ENCODE results near the gene SLC10A3.

SLC10A3 gene

DNA sequence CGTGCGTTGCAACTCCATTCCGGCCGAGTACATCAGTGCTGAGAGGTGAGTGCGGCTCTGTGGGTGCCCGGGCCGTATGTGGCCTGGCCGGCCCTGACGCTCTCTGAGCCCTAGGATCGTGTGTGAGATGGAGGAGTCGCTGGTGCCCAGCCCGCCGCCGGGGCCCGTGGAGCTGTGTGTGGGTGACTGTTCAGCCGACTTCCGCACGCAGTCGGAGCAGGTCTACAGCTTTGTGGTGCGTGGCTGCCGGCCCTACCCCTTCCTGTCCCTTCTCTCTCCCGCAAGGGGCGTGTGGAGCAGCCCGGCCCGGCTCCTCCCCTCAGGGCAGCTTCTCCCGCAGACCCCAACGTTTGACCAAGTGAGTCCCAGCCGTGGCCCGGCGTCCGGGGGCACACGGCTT, 24.4 kb downstream of the SLC10A3 start:
- no peak for DNase-seq (ENCODE audit: low read depth in 2 of 3, low spot score in 2 of 3)

DNA sequence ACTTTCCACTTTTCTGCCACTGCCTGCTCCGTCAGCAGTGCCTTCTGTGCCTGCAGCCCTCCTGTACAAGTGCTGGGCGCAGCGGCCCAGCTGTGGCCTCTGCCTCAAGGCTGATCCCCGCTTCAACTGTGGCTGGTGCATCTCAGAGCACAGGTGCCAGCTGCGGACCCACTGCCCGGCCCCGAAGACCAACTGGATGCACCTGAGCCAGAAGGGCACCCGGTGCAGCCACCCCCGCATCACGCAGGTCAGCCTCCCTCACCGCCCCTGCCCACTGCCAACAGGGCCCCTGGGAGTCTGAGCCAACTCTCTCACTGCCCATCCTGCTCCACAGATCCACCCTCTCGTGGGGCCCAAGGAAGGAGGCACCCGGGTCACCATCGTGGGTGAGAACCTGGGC, 24.8 kb downstream of the SLC10A3 start:
- DNase-seq (ENCODE audit: low read depth in 2 of 3, low spot score in 2 of 3), result no peak

DNA sequence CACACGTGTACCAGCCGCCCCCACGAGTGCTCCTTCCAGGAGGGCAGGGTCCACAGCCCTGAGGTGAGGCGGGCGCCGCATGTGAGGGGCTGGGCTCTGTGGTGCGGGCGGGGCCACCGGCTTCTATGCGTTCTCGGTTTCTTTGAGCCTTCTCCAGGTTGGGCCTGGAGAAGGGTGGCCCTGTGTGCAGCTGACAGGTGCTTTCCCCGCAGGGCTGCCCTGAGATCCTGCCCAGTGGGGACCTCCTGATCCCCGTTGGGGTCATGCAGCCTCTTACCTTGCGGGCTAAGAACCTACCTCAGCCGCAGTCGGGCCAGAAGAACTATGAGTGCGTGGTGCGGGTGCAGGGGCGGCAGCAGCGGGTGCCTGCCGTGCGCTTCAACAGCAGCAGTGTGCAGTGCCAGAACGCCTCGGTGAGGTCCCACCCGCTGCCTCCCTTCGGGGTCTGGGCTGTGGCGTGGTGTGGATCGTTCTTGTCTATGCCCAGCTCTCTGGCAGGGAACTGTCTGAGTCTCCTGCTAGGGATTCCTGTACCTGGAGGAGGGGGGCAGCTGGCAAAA, 25.5 kb downstream of the SLC10A3 start:
- DNase-seq (ENCODE audit: low read depth in 2 of 3, low spot score in 2 of 3), result no peak

DNA sequence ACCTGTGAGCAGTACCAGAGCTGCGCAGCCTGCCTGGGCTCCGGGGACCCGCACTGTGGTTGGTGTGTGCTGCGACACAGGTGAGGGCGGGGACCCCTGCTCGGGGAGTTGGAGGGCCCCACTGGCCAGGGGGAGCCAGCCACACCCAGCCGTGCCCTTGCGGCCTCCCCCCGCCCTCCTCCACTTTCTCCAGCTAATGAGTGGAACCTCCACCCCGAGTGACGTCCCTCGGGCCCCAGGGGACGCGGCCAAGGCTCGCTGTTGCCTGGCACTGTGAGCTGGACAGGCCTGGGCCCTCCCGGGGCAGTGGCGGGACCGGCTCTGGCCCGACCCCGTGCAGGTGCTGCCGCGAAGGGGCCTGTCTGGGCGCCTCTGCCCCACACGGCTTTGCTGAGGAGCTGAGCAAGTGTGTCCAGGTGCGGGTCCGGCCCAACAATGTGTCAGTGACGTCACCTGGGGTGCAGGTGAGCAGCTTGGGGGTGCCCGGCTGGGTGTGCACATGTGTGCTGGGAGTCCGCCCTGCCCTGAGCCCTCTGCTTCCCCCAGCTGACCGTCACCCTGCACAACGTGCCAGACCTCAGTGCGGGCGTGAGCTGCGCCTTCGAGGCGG, 26.7 kb downstream of the SLC10A3 start:
- no peak for DNase-seq (ENCODE audit: low read depth in 2 of 3, low spot score in 2 of 3)

DNA sequence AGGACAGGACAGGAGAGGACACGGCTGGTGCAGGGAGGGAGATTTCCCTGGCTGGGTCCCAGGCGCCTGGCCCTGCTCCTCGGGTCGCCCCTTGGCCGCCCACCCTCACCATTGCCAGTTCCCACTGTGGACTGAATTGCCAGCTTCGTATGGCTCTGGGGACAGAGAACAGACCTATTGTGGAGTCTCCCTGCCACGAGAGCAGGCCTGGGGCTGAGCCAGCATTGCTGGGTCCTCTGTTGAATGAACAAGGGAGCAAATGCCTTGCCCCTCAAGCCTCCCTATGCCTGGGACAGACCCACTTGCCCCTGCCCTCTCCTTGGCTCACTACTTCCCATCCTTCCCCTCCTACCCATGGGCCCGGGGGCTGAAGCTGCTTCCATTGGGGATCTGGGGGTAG, 28.0 kb downstream of the SLC10A3 start:
- no peak for DNase-seq (ENCODE audit: low read depth in 2 of 3, low spot score in 2 of 3)

DNA sequence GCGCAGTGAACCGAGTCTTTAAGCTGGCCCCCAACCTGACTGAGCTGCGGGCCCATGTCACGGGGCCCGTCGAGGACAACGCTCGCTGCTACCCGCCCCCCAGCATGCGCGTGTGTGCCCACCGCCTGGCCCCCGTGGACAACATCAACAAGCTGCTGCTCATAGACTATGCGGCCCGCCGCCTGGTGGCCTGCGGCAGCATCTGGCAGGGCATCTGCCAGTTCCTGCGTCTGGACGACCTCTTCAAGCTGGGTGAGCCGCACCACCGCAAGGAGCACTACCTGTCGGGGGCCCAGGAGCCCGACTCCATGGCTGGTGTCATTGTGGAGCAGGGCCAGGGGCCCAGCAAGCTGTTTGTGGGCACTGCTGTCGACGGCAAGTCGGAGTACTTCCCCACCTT, 30.1 kb downstream of the SLC10A3 start:
- no peak for DNase-seq (ENCODE audit: low read depth in 2 of 3, low spot score in 2 of 3)

DNA sequence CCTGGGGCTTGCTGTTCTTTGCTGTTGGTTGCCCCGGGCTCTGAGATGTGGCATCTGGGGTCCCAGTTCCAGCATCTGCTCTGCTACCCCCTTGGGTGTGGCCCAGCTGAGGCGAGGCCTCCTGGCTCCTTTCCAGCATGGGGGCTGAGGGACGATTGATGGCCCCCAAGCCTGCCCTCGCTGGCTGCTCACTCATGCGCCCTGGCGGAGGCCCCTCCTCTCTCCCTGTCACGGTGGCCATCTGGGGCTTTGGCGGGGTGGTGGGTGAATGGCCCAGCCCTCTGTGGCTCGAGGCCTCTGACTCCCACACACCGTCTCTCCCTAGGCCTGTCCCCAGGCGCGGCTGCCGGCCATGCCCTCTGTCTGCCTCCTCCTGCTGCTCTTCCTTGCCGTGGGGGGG, 30.6 kb downstream of the SLC10A3 start:
- DNase-seq (ENCODE audit: low read depth in 2 of 3, low spot score in 2 of 3), result no peak

DNA sequence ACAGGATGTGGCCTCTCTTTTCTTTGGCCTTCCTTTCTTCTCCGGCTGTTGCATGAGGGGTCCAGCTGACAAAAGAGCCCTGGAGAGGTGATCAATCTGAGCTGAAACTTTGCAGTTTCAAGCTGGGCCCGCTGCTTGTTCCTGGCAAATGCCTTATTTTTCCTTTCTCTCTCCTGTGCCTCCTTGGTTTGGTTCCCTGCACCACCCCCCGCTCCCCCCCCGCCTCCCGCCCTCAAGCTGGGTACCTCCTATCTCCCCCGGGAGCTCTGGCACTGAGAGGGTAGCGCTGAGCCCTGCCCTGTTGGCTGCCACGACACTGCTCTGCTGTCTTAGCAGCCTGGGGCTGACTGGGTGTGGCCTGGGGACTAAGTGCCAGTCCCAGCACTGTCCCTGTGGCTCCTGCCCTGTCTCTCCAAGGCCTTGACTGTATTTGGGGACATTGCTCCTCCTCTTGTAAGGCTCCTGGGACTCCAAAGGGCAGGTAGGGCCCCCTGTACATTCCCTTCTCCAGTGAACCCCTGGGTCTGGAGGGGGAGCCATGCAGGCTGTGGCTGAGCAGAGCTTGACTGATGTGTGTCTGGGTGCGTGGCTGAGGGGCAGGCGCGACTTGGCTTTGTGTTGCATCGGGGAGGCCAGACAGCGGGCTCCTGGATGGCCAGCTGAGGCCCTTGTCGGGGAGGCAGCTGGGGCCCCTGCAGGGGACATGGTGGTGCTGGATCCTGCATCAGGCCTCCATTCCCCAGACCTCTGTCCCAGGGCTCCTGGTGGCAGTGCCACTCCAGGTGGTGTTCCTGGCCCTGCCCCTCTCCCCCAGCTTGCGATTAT, 31.3 kb downstream of the SLC10A3 start:
- DNase-seq (ENCODE audit: low read depth in 2 of 3, low spot score in 2 of 3), result no peak

DNA sequence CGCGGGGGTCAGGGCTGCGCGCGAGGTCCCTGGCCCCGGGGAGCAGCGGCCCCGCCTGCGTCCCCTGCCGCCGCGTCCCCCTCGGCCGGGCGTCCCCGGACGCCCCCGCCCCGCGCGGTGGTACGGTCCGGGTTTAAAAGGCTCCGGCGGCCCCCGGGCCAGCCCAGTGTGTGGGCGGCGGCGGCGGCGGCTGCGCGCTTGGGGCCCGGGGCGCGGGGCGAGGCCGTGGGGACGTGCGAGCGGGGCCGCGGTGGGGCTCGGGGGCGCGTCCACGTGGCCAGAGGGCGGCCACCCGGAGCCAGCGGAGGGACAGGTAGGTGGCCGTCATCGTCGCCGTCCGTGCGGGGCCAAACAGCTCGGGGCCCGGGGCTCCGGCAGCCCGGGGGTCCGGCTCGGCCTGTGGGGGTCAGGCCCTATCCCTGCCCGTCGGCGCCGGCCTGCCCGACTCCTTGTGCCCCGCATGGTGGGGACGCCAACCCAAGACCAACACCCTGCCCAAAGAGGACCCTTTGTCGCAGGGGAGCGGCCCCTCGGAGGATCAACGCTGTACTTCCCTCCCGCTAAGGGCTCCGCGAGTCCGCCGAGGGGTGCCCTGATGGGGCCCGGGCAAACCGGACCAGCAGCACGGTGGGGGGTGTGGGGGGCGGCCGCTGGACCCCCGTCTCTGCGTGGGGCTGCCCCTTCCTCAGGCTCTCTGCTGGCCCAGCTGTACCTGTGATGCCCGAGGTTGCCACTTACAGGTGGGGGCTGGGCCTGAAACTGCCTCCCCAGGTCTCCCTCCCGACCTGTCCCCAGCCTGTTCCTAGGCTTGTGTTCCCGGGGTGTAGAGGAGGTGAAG, 32.1 kb downstream of the SLC10A3 start, which contains the start of gene PLXNA3:
Gene PLXNA3, plus strand, starts transcription at position 166 of the 838 bp plus-strand sequence. CDS start 1,903 bp downstream, outside the sequence.
- DNase-seq (ENCODE audit: low read depth in 2 of 3, low spot score in 2 of 3), result peak in 1 of 3 experiments; percentile 40

DNA sequence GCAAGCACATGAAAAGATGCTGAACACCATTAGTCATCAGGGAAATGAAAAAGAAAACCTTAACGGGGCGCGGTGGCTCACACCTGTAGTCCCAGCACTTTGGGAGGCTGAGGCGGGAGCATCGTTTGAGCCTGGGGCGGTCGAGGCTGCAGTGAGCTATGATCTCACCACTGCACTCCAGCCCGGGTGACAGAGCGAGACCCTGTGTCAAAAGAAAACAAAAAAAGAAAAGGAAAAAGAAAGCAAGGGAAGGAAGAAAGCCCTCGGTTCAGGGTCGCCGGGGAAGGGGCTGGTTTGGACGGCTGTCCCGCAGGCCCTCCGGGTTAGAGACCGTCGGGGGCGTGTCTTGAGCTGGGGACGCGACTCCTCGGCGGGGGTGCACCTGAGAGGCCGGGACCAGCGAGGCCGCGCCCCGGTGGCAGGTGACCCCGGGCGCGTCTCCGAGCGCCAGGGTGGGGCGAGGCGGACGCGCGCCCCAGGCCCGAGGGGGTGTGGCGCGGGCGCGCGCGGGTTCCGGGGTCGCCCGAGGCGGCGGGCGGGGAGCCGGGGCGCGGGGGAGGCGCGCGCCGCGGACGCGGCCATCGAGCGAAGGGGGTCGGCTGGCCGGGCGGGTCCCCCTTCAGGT, 32.8 kb downstream of the SLC10A3 start:
- DNase-seq (ENCODE audit: low read depth in 2 of 3, low spot score in 2 of 3), result peak in 1 of 3 experiments; percentile 22

DNA sequence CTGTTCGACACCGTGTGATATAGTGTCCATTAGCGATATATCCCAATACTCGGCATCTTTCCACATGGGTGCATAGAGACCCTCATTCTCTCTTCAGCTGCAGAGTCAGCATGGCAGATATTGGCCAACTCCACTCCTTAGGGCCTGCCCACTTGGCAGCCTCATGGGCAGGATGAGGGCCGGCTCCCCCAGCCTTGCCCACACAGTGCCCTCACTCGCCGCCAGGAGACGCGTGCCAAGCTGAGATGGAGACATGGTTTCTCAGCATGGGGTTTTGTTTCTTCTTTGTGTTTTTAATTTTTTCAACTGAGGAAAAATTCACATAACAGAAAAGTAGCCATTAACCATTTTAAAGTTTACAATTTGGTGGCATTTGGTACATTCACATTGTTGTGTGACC, 37.6 kb downstream of the SLC10A3 start:
- no peak for DNase-seq (ENCODE audit: low read depth in 2 of 3, low spot score in 2 of 3)

DNA sequence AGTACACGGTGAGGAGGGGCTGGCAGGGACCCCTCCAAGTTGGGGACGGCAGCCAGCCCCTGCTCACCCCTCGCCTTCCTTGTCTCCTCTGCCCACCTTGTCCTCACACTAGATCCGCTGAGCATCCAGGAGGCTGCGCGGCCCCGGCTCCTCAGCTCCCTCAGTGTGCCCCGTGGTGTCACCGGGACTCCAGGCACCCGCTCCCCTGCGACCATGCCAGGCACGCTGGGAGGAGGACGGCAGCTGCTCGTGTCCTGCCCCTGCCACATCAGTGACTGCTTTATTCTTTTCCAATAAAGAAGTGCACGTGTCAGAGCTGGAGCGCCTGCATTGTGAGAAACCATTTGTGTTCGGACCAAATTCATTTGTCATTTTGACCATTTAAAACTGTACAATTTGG, 40.1 kb downstream of the SLC10A3 start:
- DNase-seq (ENCODE audit: low read depth in 2 of 3, low spot score in 2 of 3), result no peak

DNA sequence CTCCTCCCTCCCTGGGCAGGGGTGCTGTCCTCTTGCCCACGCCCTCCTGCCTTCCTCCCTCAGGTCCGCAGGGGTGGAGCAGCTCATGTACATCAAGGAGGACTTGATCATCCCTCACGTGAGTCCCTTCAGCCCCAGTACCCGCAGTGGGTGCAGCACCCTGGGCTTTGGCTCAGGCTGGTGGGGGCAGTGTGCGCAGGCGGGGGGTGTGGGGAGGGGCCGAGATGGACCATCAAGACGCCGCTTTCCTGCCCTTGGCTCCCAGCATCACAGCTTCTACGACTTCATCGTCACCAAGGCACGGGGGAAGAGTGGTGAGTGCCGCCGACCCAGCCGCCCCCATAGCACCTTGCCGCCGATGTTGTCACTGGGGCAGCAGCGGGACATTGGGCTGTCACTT, 40.8 kb downstream of the SLC10A3 start:
- DNase-seq (ENCODE audit: low read depth in 2 of 3, low spot score in 2 of 3), result no peak

DNA sequence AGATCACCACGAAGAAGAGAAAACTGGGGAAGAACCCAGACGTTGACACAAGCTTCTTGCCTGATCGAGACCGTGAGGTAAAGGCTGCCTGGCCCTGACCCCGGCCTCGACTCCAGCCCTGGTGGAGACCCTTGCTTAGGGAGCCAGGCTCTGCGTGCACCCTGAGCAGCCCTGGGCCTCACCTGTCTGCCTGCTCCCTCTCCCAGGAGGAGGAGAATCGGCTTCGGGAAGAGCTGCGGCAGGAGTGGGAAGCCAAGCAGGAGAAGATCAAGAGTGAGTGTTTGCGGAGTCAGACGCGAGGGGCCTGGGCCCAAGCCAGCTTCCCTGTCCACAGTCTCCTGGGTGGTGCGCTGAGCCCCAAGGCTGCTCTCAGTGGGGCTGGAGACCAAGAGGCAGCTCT, 41.9 kb downstream of the SLC10A3 start:
- no peak for DNase-seq (ENCODE audit: low read depth in 2 of 3, low spot score in 2 of 3)

DNA sequence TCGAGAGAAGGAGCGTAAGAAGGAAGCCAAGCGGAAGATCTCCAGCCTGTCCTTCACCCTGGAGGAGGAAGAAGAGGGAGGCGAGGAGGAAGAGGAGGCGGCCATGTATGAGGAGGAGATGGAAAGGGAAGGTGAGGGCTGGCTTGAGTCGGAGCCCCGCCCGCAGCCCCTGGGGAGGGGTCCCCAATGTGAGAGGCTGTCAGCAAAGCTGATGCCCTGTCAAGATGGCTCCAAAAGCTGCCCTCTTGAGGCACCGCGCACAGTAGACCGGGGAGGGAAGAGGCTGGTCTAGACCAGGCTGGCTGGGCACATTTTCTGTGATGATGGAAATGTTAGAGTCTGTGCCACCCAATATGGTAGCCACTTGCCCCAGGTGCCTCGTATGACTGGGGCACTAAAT, 44.0 kb downstream of the SLC10A3 start:
- DNase-seq (ENCODE audit: low read depth in 2 of 3, low spot score in 2 of 3), result no peak

DNA sequence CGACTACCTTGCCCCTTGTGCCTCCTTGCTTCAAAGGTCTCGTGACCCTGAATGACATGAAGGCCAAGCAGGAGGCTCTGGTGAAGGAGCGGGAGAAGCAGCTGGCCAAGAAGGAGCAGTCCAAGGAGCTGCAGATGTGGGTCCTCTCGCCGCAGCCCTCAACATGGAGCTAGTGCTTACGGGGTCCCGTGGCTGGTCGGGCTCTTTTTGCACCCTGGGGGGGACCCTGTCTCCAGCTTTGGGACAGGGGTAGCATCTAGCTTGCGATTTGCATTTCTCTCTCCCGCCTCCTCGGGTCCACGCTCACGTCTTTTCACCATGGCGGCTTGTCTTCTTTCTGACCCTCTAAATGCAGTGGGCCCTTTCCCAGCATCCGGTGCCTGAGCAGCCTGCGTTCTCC, 44.7 kb downstream of the SLC10A3 start:
- no peak for DNase-seq (ENCODE audit: low read depth in 2 of 3, low spot score in 2 of 3)

DNA sequence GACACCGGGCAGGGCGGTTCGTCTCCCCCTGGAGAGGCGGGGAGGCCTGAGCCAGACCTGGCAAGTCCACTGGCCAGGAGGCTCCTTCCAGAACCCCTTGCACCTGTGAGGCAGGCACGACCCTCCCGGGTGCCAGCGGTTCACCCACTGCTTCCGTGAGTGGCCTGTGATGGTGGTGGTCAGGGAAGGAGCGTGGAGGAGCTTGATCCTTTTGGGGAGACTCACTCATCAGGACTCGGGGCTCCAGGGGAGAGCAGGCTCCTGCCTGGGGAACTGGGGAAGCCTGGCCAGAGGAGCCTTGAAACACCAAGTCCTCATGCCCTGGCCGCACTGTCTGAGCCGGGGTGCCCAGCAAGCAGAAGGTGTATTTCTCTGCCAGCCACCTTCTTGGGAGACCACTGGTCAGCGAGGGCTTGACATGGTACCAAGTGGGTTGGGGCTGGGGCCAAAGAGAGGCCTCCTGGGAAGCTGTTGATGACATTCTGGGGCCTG, 45.6 kb downstream of the SLC10A3 start:
- no peak for DNase-seq (ENCODE audit: low read depth in 2 of 3, low spot score in 2 of 3)

DNA sequence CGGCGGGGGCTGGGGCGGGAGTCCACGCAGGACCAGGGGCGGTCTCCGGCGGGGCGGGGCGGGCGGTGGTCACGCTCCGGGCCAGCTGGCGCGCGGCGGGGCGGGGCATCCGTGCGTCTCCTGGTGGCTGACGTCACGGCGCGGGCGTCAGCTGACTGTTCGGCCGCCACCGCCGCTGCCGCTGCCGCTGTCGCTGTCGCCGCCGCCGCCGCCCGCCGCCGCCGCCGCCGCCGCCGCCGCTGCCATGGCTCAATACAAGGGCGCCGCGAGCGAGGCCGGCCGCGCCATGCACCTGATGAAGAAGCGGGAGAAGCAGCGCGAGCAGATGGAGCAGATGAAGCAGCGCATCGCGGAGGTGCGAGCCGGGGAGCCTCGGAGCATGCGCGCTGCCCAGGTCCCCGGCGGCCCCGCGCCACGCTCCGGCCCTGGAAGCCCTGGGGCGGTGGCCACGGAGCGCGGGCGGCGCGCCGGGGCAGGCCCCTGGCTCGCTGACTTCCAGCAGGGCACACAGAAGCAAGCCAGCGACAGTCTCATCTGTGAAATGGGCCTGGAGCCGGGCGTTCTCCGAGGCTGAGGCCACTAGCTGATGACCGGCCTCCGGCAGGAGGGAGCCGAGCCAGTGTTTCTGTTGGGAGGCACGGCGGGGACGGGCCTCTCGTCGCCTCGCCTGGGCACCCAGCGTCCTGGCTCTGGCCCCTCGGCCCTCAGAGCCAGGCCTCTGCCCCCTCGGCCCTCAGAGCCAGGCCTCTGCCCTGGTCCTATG, 46.3 kb downstream of the SLC10A3 start, which contains the start of gene FAM50A:
Gene FAM50A, plus strand, starts transcription at position 150 of the 763 bp plus-strand sequence. Its CDS starts 95 bp downstream, at position 245.
- peak in 1 of 3 experiments; percentile 48 for DNase-seq (ENCODE audit: low read depth in 2 of 3, low spot score in 2 of 3)

DNA sequence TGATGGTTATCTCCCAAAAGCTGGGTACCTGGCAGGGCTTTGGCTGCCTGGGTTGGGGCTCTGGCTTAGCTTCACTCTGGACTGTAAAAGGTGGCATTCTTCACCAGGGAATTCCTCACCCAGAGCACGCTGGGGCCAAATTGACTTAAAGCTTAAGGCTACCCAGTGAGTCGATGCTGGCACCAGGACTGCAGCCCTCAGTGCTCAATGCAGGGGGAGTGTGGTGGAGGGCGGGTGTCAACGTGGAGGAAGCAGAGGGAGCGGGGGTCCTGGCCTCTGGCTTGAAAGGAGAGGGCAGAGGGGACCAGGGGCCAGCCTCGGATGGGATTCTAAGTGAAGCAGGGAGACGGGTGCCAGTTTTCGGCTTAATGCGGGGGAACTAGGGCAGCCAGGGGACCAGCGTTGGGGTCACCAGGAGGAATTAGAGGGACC, 46.9 kb downstream of the SLC10A3 start:
- no peak for DNase-seq (ENCODE audit: low read depth in 2 of 3, low spot score in 2 of 3)
